ENCODE data around the gene DIPK1A.

DNA sequence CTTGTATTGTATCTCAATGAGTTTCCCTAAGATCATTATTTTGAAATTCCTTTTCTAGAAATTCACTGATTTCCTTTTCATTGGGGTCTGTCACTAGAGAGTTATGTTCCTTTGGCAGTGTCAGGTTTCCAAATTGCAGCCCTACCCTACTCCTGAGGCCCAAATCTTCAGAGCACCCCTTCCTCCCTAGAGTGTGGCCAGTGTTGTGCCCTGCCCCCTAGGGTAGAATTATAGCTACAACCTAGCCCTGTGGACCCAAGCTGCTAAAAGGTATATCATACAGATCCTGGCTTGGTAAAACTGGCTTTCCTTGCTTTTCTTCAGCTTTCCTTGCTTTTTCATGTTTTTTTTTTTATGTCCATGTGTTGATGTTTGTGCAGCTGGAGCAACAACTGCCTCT lies 60.7 kb downstream of the DIPK1A start:
- TF ChIP-seq POLR2A (IDR thresholded peaks at IDR 0.05; ENCODE audit: low read depth, low read length) (no peak), POLR2AphosphoS5 (IDR thresholded peaks at IDR 0.05; ENCODE audit: low read depth, low read length) (no peak)
